ENCODE results near the gene HOXD8. TPM values are rescaled to one million over a fixed set of nuclear protein-coding genes. Genes with fewer than 3 reads are reported as not detected.

Gene HOXD8
- total RNA-seq, 1 donor from 2014 or later, result 1.7 TPM

DNA sequence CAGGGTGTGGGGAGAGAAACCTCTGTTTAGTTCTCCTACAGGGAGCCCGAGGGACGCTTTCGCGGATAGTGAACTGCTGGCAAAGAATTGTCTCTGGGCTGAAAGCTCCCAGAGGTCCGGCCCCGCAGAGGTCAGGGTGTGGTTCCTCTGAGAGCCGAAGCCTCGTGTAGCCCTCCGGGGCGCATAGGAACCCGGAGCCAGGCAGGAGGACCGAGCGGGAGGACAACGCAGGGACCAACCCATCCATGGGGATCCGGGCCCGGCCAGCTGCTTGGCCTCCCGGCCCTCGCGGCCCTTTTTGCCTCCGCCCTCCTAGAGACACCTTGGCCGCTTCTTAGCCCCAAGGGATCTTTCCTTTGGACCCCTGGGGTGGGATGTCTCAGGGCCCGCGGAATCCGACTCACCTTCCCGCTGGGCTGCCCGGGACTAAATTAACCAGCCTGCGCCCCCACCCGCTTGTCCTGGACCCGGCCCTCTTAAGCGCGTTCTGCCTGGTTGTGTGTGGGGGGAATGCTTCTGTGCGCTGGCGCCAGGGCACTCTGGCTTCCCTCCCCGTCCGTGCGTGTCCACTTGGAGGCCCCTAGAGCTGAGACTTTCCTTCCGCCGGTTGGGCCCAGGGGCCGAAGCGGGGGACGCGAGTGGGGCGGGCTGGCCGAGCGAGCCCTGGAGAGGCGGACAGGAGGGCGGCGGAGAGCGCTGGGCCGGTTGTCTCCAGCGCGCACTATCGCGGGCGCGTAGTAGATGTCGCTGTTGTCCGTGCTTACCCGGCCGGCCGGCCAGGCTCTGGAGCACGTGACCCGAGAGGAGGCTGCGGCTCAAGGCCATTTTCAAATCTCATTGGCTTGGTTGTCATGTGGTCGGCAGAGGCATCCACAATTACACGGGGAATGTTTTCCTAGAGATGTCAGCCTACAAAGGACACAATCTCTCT is 13.4 kb upstream of the HOXD8 start, which contains the start of gene HOXD10:
Gene HOXD10 (plus strand): TSS at position 896 of the 931 bp plus-strand sequence. CDS start 56 bp downstream, outside the sequence.
- DNase-seq (ENCODE audit: low spot score), result no peak

DNA sequence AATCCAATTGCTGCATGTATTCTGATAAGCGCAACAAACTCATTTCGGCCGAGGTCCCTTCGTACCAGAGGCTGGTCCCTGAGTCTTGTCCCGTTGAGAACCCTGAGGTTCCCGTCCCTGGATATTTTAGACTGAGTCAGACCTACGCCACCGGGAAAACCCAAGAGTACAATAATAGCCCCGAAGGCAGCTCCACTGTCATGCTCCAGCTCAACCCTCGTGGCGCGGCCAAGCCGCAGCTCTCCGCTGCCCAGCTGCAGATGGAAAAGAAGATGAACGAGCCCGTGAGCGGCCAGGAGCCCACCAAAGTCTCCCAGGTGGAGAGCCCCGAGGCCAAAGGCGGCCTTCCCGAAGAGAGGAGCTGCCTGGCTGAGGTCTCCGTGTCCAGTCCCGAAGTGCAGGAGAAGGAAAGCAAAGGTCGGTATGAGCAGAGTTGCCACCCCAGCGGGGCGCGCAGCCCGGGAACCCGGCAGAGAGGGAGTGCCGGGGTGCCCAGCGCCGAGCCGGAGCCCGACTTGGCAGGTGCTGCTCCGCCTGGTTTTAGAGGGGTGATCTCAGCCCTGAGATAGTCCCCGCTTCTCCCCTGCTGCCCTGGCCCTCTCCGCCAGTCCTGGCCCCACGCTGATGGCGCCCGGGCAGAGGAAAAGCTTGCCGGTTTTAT is 12.2 kb upstream of the HOXD8 start:
- no peak for DNase-seq (ENCODE audit: low spot score)

DNA sequence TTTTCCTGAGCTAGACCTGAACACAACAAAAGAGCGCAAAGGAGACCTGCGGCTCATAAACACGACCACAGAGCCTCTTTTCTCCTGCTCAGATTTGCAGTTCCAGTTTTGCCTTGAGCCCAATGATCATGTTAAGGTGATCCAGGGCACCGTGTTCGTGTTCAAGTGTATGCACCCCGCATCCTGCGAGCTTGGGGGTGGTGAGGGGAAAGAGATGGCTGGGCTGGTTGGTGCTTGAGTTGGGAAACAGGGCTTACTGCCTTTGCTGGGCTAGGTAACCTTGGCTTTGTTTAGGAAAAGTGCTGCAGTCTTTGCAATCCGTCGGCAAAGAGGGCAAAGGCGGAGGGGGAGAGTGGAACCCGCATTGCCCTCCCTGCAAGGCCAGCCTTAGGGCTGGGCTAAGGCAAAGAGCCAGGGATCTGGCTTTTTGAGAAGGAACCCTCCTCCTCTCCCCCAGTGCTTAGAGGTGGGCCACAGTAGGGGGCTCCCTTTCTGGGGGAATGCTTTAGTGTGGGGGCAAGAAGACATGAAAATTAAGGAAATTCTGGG is 11.6 kb upstream of the HOXD8 start:
- no peak for DNase-seq (ENCODE audit: low spot score)

DNA sequence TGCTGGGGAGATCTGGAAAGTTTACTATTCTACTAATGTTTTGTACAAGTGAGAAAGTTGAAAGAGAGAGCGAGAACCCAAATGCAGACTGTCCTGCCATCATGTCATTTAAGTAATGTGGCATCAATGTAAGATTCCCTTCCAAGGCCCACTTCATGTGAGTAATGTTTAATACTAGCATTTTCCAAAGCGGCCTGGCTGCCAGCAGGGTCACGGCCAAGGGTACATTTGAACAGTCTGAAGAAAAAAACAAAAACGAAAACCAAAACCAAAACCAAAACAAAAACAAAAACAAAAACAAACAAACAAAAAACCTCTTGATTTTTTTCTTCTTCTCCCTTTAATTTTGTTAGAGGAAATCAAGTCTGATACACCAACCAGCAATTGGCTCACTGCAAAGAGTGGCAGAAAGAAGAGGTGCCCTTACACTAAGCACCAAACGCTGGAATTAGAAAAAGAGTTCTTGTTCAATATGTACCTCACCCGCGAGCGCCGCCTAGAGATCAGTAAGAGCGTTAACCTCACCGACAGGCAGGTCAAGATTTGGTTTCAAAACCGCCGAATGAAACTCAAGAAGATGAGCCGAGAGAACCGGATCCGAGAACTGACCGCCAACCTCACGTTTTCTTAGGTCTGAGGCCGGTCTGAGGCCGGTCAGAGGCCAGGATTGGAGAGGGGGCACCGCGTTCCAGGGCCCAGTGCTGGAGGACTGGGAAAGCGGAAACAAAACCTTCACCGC is 10.7 kb upstream of the HOXD8 start:
- no peak for DNase-seq (ENCODE audit: low spot score)

DNA sequence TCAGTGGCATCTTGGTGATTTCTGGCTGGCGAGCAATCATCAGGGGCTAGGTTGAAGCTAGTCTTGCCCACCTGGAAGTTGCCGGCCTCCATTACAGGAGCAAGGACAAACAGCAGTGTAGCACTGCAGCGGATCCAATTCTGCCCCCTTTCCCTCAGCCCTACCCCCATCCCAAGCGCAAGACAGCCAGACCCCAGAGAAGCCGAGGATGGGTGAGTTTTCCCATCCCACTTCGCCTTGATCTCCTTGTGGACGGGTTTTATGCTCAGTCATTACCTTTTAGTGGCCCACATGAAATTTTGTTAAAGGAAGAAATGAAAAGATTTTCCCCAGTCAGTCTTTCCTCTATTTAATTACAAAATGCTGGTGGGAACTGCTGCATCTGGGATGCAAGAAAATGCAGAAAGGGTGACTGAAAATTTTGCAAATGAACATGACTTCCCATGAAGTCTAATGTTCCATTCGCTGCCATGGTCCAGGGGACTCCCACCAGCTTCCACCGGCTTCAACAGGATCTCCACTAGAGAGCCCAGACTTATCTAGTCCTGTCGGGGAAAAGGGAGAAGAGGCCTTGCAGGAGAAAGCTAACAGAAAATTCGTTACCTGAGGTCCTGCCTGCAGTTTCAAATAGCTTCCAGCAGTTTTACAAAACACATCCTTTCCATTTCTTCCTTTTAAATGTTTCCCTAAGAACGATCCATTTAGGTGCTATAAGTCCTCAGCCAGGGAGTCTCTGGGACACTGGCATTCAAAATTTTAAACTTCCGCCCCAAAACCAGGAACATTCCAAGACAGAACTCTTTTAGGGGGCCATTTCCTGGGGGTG is 8.9 kb upstream of the HOXD8 start:
- DNase-seq (ENCODE audit: low spot score), result no peak

DNA sequence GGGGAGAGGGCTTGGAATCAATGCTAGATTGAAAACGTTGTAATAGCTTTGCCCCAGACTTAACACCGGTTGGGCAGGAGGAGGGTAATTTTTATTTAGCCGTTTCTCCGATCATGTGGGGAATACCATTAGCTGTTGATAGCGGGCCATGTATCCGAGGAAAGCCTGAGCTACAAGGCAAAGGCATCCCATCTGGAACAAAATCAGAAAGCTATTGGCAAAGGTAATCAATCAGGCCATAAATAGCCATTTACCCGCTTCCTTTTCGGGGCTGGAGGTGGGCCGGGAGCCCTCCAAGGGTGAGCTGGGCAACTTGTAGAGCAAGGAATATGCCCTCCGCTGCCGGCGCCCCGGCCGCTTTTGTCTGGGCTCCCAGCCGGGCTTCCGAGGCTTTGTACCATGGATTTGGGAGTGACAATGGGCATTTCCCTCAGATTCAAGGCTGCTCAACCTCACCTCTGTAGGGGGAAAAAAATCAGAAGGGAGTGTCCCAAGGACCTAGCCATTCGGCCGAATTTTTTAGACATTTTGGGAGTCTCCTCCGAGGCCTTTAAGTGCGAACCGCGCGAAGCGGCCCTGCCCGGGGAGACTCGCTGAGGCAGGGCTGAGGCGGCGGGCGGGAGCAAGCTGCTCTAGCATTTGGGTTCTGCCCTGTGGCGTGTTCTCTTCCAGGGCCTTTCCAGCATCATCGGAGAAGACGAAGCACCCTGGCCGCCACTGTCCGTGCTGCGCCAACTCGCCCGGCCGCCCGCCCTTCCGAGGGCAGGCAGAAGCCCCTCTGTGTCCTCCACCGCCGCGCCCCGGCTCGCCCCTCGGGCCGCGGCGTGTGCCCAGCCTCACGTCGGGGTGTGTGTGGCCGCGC is 8.1 kb upstream of the HOXD8 start:
- no peak for DNase-seq (ENCODE audit: low spot score)

DNA sequence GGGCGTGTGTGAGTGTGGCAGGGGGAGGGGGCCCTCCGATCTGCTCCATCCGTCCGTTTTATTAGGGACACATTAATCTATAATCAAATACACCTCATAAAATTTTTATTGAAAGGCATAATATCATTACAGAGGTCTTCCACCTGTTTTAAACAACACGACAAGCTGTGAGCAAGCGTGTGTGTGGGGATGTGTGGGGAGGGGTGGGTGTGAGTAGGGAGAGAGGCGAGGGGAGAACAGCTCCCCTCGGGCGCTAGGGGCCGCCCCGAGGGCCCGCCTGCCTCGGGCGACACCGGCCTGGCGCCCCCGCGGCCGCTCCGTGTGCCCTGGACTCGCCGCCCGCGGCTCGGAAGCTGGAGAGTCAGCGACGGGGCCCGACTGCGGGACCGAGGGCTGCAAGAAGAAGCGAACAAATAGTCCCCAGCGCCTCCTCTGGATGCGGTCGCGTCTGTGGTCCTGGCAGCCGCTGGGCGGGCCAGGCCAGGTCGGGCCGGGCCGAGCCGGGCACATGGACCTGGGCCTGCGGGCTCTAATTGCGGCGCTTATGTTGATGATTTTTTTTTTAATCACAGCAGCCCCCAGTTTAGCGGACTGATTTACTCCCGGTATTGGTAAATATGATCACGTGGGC is 7.3 kb upstream of the HOXD8 start:
- DNase-seq (ENCODE audit: low spot score), result no peak

DNA sequence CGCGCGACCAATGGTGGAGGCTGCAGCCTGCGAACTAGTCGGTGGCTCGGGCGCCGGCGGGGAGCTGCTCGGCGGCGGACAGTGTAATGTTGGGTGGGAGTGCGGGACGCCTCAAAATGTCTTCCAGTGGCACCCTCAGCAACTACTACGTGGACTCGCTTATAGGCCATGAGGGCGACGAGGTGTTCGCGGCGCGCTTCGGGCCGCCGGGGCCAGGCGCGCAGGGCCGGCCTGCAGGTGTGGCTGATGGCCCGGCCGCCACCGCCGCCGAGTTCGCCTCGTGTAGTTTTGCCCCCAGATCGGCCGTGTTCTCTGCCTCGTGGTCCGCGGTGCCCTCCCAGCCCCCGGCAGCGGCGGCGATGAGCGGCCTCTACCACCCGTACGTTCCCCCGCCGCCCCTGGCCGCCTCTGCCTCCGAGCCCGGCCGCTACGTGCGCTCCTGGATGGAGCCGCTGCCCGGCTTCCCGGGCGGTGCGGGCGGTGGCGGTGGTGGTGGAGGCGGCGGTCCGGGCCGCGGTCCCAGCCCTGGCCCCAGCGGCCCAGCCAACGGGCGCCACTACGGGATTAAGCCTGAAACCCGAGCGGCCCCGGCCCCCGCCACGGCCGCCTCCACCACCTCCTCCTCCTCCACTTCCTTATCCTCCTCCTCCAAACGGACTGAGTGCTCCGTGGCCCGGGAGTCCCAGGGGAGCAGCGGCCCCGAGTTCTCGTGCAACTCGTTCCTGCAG is 6.7 kb upstream of the HOXD8 start, which contains the start of gene HOXD9:
Gene HOXD9 (plus strand): TSS at position 37 of the 728 bp plus-strand sequence. CDS start 50 bp downstream, at position 87.
- DNase-seq (ENCODE audit: low spot score), result no peak

DNA sequence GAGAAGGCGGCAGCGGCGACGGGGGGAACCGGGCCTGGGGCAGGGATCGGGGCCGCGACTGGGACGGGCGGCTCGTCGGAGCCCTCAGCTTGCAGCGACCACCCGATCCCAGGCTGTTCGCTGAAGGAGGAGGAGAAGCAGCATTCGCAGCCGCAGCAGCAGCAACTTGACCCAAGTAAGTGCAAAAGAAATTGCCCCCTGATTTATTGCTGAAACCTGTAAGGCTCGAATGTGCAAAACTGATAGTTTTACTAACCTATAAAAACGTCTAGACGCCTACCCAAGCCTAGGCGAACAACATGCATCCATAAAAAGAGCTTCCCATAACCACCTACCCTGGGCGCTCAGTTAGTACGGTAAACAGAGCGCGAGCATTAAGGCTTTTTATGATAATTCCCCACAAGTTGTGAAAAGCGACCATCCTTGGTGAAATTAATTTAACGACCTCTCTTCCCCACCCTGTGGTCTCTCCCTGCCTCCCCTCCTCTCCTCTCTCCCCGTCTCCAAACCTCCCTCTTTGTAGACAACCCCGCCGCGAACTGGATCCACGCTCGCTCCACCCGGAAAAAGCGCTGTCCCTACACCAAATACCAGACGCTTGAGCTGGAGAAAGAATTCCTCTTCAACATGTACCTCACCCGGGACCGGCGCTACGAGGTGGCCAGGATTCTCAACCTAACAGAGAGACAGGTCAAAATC is 5.9 kb upstream of the HOXD8 start:
- no peak for DNase-seq (ENCODE audit: low spot score)

DNA sequence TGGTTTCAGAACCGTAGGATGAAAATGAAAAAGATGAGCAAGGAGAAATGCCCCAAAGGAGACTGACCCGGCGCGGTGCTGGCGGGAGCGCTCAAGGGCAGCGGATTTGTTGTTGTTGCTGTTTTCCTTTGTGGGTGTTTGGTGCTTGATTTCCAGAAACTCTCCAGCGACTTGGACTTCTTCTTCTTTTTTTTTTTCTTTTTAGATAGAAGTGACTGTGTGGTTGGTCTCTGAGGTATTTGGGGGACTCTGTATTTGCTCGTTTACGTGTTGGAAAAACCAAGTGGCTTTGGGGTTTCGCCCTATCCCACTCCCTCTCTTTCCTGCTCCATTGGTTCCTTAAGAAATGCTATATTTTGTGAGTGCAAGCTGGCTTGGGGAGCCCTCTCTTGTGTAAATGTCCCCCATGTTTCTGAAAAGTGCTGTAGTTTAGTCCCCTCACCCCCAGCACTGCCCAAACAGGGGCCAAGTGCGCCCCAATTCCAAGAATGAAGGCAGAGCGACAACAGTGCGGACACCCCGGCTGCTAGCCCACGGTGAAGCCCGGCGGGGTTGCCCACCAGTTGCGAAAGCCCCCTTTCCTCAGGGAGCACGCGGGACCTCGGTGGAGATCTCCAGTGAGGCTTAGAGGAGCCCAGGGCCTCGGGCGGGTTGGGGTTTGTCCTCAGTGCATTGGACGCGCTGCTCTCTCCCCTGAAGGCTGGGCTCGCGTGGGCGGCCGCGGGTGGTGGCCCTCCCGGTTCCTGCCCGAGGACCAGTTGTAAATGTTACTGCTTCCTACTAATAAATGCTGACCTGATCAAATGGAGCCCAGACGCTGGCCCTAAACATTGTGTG is 5.2 kb upstream of the HOXD8 start:
- DNase-seq (ENCODE audit: low spot score), result no peak

DNA sequence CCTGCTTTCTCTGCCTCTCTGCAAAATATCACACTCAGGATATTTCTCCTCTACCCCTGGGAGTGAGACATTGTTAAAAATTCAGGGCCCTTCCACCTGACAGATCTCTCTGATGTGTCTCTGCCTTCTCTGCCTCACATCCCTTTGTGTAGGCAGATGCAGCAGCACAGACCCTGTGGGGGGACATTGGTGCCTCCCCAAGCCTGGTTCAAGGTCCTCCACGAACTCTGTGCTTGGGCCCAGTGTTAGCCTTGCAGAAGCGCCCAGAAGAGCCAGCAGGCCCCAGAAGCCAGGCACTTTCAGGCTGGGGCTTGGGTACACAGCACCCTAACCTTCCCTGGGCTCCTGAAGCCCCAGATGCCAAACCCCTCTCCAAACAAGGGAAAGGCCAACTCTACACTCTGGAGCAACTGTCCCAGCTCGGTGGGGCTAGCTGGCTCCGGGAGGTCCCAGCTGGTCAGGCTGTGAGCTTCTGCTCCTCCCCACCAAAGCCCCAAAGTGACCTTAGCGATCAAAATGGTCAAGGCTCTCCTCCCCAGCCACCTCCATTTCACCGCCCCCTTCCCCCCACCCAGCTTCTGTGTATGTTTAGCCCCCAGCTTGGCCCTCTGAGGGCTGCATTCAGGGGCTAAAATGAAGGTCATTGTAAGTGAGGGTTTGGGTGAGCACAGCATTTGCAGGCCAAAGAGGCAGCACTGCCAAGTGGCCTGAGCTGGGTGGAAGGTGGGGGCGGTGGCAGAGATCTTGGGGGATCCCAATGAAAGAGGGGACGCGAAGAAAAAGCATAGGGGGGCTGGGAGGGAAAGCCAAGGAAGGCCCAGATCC is 4.3 kb upstream of the HOXD8 start:
- no peak for DNase-seq (ENCODE audit: low spot score)

DNA sequence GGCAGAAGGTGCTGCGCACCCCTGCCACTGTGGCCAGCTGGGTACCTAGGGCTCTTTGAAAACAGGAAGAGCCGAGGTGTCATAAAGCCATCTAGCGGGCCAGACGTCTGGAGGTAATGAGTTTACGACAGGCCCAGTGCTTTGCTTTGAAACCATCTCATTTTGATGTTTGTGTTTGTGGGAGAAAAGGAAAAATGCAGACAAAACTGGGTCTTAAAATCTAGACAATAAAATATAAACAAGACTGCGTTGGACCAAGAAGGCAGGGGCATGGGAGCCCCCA is 3.8 kb upstream of the HOXD8 start:
- no peak for DNase-seq (ENCODE audit: low spot score)

DNA sequence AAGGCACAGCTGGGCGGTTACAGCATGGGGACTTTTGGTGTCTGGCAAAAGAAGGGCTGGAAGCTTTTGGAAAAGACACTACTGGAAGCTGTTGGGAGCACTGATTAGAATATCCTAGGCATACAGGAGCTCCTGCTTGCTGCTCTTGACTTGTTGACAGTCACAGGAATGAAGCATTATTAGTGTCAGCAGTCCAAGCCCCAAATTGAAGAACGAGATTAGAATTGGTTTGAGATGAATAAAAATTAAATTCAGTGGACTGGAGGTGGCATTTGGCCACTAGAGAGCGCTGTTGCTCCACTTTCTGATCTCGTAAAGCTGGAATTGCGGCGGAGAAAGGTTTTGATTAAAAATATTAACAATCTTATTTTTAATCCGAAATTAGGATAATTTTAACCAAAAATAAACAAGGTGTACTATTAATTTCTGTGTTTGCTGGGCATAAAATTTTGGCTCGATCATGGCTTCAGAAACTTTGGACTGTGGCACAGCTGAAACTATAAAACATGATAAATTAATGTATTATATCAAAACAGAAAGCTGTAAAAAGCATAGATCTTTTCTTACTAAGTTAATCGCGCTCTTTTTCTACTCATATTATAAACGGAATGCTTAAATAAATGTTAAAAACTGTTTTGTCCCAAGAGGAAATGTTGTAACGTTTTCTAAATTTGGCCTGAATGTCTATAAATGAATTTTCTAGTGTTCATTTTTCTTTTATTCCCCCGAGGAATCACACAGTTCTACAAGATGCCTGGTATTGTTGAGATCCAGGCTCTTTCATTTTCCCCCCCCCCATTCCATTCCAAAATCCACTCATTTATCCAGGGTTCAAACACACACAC is 2.4 kb upstream of the HOXD8 start:
- peak; percentile 73 for DNase-seq (ENCODE audit: low spot score)

DNA sequence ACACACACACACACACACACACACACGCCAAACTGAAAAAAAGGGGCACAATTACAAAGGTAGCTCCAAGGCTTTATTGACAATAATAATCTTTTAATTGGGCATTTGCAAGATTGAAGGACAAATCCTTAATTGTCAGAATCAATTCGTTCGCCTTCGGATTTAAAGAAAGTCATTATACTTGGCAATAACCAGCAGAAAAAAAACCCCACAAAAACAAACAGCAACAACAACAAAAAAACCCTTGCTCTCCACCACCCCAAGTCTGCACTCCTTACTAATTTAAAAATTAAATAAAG is 1.8 kb upstream of the HOXD8 start:
- DNase-seq (ENCODE audit: low spot score), result no peak

DNA sequence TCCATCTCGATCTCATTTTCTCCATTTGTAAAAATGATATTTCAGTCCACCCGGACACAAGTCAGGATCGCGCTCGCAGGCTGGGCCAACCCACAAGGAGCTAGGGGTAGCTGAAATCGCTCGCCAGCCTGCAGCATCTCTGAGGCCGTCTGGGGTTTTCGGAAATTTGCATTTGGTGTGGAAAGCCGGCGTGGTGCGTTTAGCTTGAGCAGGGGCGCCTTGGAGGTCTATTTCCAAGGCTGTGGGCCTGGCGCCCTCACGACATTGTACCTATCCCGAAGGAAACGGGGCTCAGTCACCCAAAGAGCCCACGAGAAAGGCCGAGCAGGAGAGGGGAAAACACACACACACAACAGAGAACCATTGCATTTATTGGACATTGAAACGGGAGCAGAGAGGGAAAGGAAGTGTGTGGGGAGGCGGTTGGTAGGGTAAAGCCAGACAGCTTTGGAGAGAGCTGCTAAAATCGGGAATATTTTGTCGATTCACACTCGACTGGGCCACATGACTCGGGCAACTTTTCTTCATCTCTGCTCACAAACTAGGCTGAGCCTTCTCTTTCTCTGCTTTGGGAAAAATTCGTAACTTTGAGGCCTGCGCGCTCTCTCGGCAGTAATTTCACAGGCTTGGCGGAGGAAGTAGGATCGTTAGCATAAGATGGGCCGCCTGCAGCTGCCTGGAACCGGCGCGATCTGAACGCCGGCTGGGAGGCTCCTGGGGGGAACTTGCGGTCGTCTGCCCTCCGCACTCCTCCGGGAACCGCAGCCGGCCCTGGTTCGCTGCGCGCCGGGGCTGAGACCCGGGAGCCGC is 1.1 kb upstream of the HOXD8 start:
- no peak for DNase-seq (ENCODE audit: low spot score)
